H9 (cell line): ENCODE results near the gene SMAD6. TPM values are rescaled to one million over a fixed set of nuclear protein-coding genes. Genes with fewer than 3 reads are reported as not detected.

Experiments used
- DNase-seq: peaks from one replicate; pipeline ENCODE4 v3.0.0-alpha.2; 2017
- H2AFZ ChIP-seq: one replicate; pipeline ENCODE4 v1.6.1; 2013; ENCODE audit warnings: mild to moderate bottlenecking, low read length, control low read depth, moderate library complexity
- H2AK5ac ChIP-seq: 2 replicates; pipeline ENCODE4 v1.6.1; 2013; ENCODE audit warnings: low read length, control low read depth, mixed read lengths; ENCODE audit not compliant: insufficient read length
- H2BK120ac ChIP-seq: one replicate; pipeline ENCODE4 v1.6.1; 2013; ENCODE audit warnings: low read depth, mild to moderate bottlenecking, low read length, control low read depth, inconsistent platforms; ENCODE audit not compliant: poor library complexity, severe bottlenecking
- H2BK12ac ChIP-seq: 2 replicates; pipeline ENCODE4 v1.6.1; 2013; ENCODE audit warnings: low read length, control low read depth, mixed read lengths, low read depth; ENCODE audit not compliant: insufficient read length
- H2BK15ac ChIP-seq: 2 replicates; pipeline ENCODE4 v1.6.1; 2013; ENCODE audit warnings: low read depth, low read length, control low read depth
- H2BK20ac ChIP-seq: one replicate; pipeline ENCODE4 v1.6.1; 2013; ENCODE audit warnings: low read depth, mild to moderate bottlenecking, low read length, control low read depth, inconsistent platforms; ENCODE audit not compliant: poor library complexity, severe bottlenecking
- H2BK5ac ChIP-seq: 2 replicates; pipeline ENCODE4 v1.6.1; 2013; ENCODE audit warnings: low read length, control low read depth, mixed read lengths; ENCODE audit not compliant: insufficient read length
- H3K14ac ChIP-seq: 2 replicates; pipeline ENCODE4 v1.6.1; 2013; ENCODE audit warnings: low read length, control low read depth; ENCODE audit not compliant: insufficient read depth
- H3K18ac ChIP-seq: 2 replicates; pipeline ENCODE4 v1.6.1; 2013; ENCODE audit warnings: low read depth, mild to moderate bottlenecking, mixed read lengths, low read length, control low read depth; ENCODE audit not compliant: insufficient read length
- H3K23ac ChIP-seq: 2 replicates; pipeline ENCODE4 v1.6.1; 2013; ENCODE audit warnings: low read length, control low read depth, mixed read lengths, low read depth; ENCODE audit not compliant: insufficient read length
- H3K23me2 ChIP-seq: 2 replicates; pipeline ENCODE4 v1.6.1; 2013; ENCODE audit warnings: low read depth, mild to moderate bottlenecking, mixed read lengths, low read length, control low read depth; ENCODE audit not compliant: insufficient read length, poor library complexity, severe bottlenecking
- H3K27ac ChIP-seq: 2 replicates; pipeline ENCODE4 v1.5.1; 2013; ENCODE audit warnings: low read length, control low read depth, mixed read lengths, low read depth; ENCODE audit not compliant: insufficient read length
- H3K27me3 ChIP-seq: 2 replicates; pipeline ENCODE4 v1.6.1; 2013; ENCODE audit warnings: low read length, control low read depth, inconsistent platforms; ENCODE audit not compliant: insufficient read depth
- H3K4ac ChIP-seq: 2 replicates; pipeline ENCODE4 v1.6.1; 2013; ENCODE audit warnings: low read depth, mild to moderate bottlenecking, control low read depth, inconsistent platforms, low read length, moderate library complexity
- H3K4me1 ChIP-seq: 2 replicates; pipeline ENCODE4 v1.6.1; 2013; ENCODE audit warnings: low read length, control low read depth, inconsistent platforms; ENCODE audit not compliant: insufficient read depth
- H3K4me2 ChIP-seq: 2 replicates; pipeline ENCODE4 v1.6.1; 2013; ENCODE audit warnings: low read length, control low read depth, mixed read lengths; ENCODE audit not compliant: insufficient read length, insufficient read depth
- H3K56ac ChIP-seq: 2 replicates; pipeline ENCODE4 v1.6.1; 2013; ENCODE audit warnings: low read depth, mild to moderate bottlenecking, mixed read lengths, low read length, control low read depth; ENCODE audit not compliant: insufficient read length
- H3K79me1 ChIP-seq: 2 replicates; pipeline ENCODE4 v1.6.1; 2013; ENCODE audit warnings: low read depth, mild to moderate bottlenecking, moderate library complexity, low read length, control low read depth, inconsistent platforms; ENCODE audit not compliant: insufficient read depth, poor library complexity, severe bottlenecking
- H3K79me2 ChIP-seq: 2 replicates; pipeline ENCODE4 v1.6.1; 2013; ENCODE audit warnings: low read length, control low read depth, inconsistent platforms; ENCODE audit not compliant: insufficient read depth
- H3K9ac ChIP-seq: 2 replicates; pipeline ENCODE4 v1.6.1; 2013; ENCODE audit warnings: low read length, control low read depth, mixed read lengths; ENCODE audit not compliant: insufficient read length; ENCODE audit errors: extremely low read depth
- H3K9me3 ChIP-seq: one replicate; pipeline ENCODE4 v1.6.1; 2013; ENCODE audit warnings: low read depth, low read length, inconsistent platforms; ENCODE audit not compliant: control insufficient read depth
- H3T11ph ChIP-seq: one replicate; pipeline ENCODE4 v1.6.1; 2013; ENCODE audit warnings: mild to moderate bottlenecking, low read length, control low read depth, inconsistent platforms
- H4K20me1 ChIP-seq: one replicate; pipeline ENCODE4 v1.6.1; 2013; ENCODE audit not compliant: control insufficient read depth, insufficient read length, insufficient read depth
- H4K5ac ChIP-seq: 2 replicates; pipeline ENCODE4 v1.6.1; 2013; ENCODE audit warnings: low read depth, mild to moderate bottlenecking, mixed read lengths, low read length, control low read depth; ENCODE audit not compliant: insufficient read length
- H4K8ac ChIP-seq: replicated peaks from 2 replicates; pipeline ENCODE4 v1.6.1; 2013; ENCODE audit warnings: low read length, control low read depth, mixed read lengths, low read depth; ENCODE audit not compliant: insufficient read length
- H4K91ac ChIP-seq: 2 replicates; pipeline ENCODE4 v1.6.1; 2013; ENCODE audit warnings: low read depth, mild to moderate bottlenecking, moderate library complexity, mixed read lengths, low read length, control low read depth; ENCODE audit not compliant: insufficient read length
- H3K27ac Mint-ChIP-seq, 3 experiments: 2 replicates in 2 of 3; 3 replicates in 1 of 3; pipeline ENCODE4 v1.8.0; 2020 to 2021; ENCODE audit warnings: mixed read lengths in 3 of 3, mild to moderate bottlenecking in 1 of 3, moderate library complexity in 1 of 3
- H3K27me3 Mint-ChIP-seq: 2 replicates; pipeline ENCODE4 v1.8.0; 2021; ENCODE audit warnings: low read depth, mild to moderate bottlenecking, moderate library complexity, mixed read lengths
- H3K36me3 Mint-ChIP-seq, 3 experiments: 2 replicates in 2 of 3; 3 replicates in 1 of 3; pipeline ENCODE4 v1.8.0; 2020 to 2021; ENCODE audit warnings: low read depth in 3 of 3, mixed read lengths in 3 of 3; ENCODE audit not compliant: insufficient read depth in 1 of 3
- H3K4me1 Mint-ChIP-seq, 2 experiments: 2 replicates each; pipeline ENCODE4 v1.8.0; 2020; ENCODE audit warnings: mixed read lengths in 2 of 2
- H3K4me3 Mint-ChIP-seq, 2 experiments: 2 replicates in 1 of 2; 3 replicates in 1 of 2; pipeline ENCODE4 v1.8.0; 2020 to 2021; ENCODE audit warnings: mild to moderate bottlenecking in 2 of 2, mixed read lengths in 2 of 2, moderate library complexity in 1 of 2
- H3K9me3 Mint-ChIP-seq, 2 experiments: 2 replicates in 1 of 2; 3 replicates in 1 of 2; pipeline ENCODE4 v1.8.0; 2020; ENCODE audit warnings: mild to moderate bottlenecking in 2 of 2, mixed read lengths in 2 of 2, moderate library complexity in 1 of 2
- WGBS: extraction: QIAGEN DNeasy Blood & Tissue Kit; methylation state at CpG from one replicate; pipeline ENCODE4 v1.1.7; 2013; ENCODE audit warnings: missing lambda C conversion rate, low lambda C conversion rate, mixed read lengths; ENCODE audit not compliant: insufficient read length; ENCODE audit errors: extremely low coverage; 5-methylcytosine and 5-hydroxymethylcytosine counted together
- total RNA-seq: library from RNA; stranded (reverse); gene quantifications from 2 replicates; pipeline ENCODE4 v1.2.1, GENCODE V29; 2021
- TF ChIP-seq, protein P1 (sequence below): fragments of 200-600 bp; sonication (generic); conservative IDR thresholded peaks from 3 replicates; pipeline ENCODE4 v1.8.0; 2021; ENCODE audit warnings: antibody characterized with exemption, mild to moderate bottlenecking

SMAD6 gene
- total RNA-seq, 1 experiment from 2014 or later = 6.0 TPM

DNA sequence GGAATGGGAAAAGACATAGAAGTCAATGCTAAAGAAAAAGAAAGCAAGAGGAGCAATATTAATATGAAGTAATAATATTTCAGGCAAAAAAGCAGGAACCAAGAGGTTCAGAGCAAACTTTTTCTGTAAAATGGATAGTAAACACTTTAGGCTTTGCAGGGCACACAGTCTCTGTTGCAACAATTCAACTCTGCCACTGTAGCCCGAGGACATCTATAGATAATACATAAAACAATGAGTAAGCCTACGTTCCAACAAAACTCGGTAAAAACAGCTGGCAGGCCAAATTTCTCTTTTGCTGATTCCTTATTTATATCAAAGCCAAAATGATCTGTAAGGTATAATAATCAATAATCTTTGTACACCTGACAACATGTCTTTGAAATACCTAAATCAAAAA is 56.8 kb downstream of the SMAD6 start:
- H3K79me1 ChIP-seq = no peaks in the 10 kb centered on the region
- no peaks in the 10 kb centered on the region for H4K20me1 ChIP-seq
- no CpG with 5 or more reads among the region's 3 CpGs for WGBS
- H4K5ac ChIP-seq = no peak overlapping the region
- H2BK120ac ChIP-seq = no peak overlapping the region
- no peak for DNase-seq
- no peak overlapping the region for H3T11ph ChIP-seq
- peaks cover 6 to 10% of the 10 kb centered on the region in 2 experiments; a peak in 4 of 5 replicates for H3K9me3 Mint-ChIP-seq
- no peak overlapping the region for H3K23ac ChIP-seq
- no peak overlapping the region for H2AFZ ChIP-seq
- no peak overlapping the region for H4K91ac ChIP-seq
- H3K27ac ChIP-seq = no peak overlapping the region
- H2BK12ac ChIP-seq = no peak overlapping the region
- no peak overlapping the region for H3K56ac ChIP-seq
- H3K27me3 ChIP-seq = no peaks in the 10 kb centered on the region
- no peak overlapping the region for H3K9ac ChIP-seq
- H3K9me3 ChIP-seq = no peaks in the 10 kb centered on the region
- no peaks in the 10 kb centered on the region for H3K23me2 ChIP-seq
- no peaks in the 10 kb centered on the region for H3K79me2 ChIP-seq
- TF ChIP-seq, protein P1, sequence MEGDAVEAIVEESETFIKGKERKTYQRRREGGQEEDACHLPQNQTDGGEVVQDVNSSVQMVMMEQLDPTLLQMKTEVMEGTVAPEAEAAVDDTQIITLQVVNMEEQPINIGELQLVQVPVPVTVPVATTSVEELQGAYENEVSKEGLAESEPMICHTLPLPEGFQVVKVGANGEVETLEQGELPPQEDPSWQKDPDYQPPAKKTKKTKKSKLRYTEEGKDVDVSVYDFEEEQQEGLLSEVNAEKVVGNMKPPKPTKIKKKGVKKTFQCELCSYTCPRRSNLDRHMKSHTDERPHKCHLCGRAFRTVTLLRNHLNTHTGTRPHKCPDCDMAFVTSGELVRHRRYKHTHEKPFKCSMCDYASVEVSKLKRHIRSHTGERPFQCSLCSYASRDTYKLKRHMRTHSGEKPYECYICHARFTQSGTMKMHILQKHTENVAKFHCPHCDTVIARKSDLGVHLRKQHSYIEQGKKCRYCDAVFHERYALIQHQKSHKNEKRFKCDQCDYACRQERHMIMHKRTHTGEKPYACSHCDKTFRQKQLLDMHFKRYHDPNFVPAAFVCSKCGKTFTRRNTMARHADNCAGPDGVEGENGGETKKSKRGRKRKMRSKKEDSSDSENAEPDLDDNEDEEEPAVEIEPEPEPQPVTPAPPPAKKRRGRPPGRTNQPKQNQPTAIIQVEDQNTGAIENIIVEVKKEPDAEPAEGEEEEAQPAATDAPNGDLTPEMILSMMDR = no peak
- no peak overlapping the region for H2BK5ac ChIP-seq
- no peak overlapping the region for H3K18ac ChIP-seq
- no peak overlapping the region for H3K14ac ChIP-seq
- H2AK5ac ChIP-seq = no peak overlapping the region
- peaks cover 6 to 11% (median 7%) of the 10 kb centered on the region in 3 experiments for H3K36me3 Mint-ChIP-seq
- no peak overlapping the region for H3K27ac Mint-ChIP-seq
- peaks cover 16 to 25% of the 10 kb centered on the region in 2 experiments for H3K4me1 Mint-ChIP-seq
- H4K8ac ChIP-seq = no peak overlapping the region
- H3K4ac ChIP-seq = no peak overlapping the region
- no peaks in the 10 kb centered on the region for H3K4me1 ChIP-seq
- no peaks in the 10 kb centered on the region for H3K27me3 Mint-ChIP-seq
- H2BK20ac ChIP-seq = no peak overlapping the region
- no peak overlapping the region for H2BK15ac ChIP-seq
- no peak overlapping the region for H3K4me3 Mint-ChIP-seq
- no peak overlapping the region for H3K4me2 ChIP-seq
